Thyroid gland (tissue), 4 donors: Measurements from ENCODE around the gene ACTR8. TPM values are rescaled to one million over a fixed set of nuclear protein-coding genes. Genes with fewer than 3 reads are reported as not detected.

Experiments
- DNase-seq, 2 donors: peaks; one replicate each; pipeline ENCODE4 v3.0.0-alpha.2; 2019
- H3K27ac ChIP-seq, 3 donors: fragments of 200-600 bp; sonication (generic); 1 replicate in 2 of 3; 2 replicates in 1 of 3; pipeline ENCODE4 v1.5.1; 2016 to 2019; ENCODE audit warnings: mild to moderate bottlenecking in 1 of 3, moderate library complexity in 1 of 3
- H3K27me3 ChIP-seq: fragments of 200-600 bp; sonication (generic); one replicate; pipeline ENCODE4 v1.5.1; 2019
- H3K36me3 ChIP-seq, 2 donors: fragments of 200-600 bp; sonication (generic); one replicate each; pipeline ENCODE4 v1.5.1; 2016 to 2019
- H3K4me1 ChIP-seq, 2 donors: fragments of 200-600 bp; sonication (generic); one replicate each; pipeline ENCODE4 v1.5.1; 2017 to 2019
- H3K4me3 ChIP-seq, 3 donors: fragments of 200-600 bp; sonication (generic); replicated peaks in 1 of 3; 1 replicate in 2 of 3; 2 replicates in 1 of 3; pipeline ENCODE4 v1.5.1; 2016; ENCODE audit warnings: mild to moderate bottlenecking in 1 of 3
- H3K9me3 ChIP-seq: fragments of 200-600 bp; sonication (generic); one replicate; pipeline ENCODE4 v1.5.1; 2017
- CTCF ChIP-seq, 6 experiments: fragments of 200-600 bp in 3 of 6; fragments of 450-650 bp in 3 of 6; sonication (generic) in 3 of 6; IDR thresholded peaks; one replicate each; pipeline ENCODE4 v1.5.1; 2016 to 2019; ENCODE audit warnings: antibody characterized with exemption in 6 of 6, mild to moderate bottlenecking in 2 of 6, inconsistent platforms in 1 of 6, moderate library complexity in 1 of 6
- POLR2A ChIP-seq, 2 donors: fragments of 450-650 bp; IDR thresholded peaks; one replicate each; pipeline ENCODE4 v1.6.1; 2017; ENCODE audit warnings: antibody characterized with exemption in 2 of 2, mild to moderate bottlenecking in 2 of 2, moderate library complexity in 1 of 2
- WGBS, 2 donors: methylation state at CpG; one replicate each; pipeline ENCODE4 v1.1.5; 2017; 5-methylcytosine and 5-hydroxymethylcytosine counted together
- intact Hi-C: fragments of 100-400 bp; cut with DNase I; formaldehyde crosslinking; loops from one replicate; pipeline ENCODE4 v1.15.1; 2023
- total RNA-seq, 4 donors: library from RNA; depleted of rRNA; stranded (reverse); fragments of >200 nt; gene quantifications; one replicate each; pipeline ENCODE4 v1.2.3, GENCODE V29; 2016

Gene ACTR8
- total RNA-seq, 4 donors from 2014 or later: 29.0 to 31.7 (median 29.4) TPM

DNA sequence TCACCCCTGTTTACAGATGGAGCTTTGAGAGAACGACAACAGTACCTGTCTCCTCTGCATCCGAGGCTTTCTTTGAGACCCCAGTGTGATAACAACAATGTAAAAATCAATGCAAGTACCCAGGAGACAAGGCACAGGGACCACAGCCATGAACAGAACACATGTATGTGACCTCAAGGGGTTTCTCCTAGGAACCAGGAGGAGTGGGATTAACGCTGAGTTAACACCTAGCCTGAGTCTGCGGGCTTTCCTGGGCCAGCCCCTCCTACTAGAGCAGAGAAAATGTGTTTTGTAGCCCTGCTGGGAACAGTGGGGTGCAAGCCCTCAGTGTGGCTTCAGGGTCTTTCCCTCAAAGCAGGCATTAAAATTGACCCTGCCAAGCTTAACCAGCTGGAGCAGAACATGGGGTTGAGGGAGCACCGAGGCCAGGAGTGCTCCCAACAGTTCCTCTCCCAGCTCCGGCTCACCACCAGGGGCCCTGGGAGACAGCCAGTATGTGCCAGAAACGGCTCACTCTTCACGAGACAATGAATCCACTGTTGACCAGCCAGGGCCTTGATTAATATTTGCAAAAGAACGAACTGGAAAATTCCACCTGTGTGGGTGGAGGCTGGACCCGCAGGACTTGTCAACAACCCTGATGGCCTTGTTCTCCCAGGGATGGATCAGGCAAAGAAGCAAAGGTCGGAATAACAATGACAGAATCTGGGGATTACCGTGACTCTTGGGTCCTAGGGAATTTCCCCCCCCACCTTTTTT is 39.3 kb downstream of the ACTR8 start:
- Histone ChIP-seq H3K27ac (peak overlapping the region; percentile 55 to 89 (median 77)), H3K4me1 (peaks cover 24 to 37% of the 10 kb centered on the region in 2 donors), H3K27me3 (no peaks in the 10 kb centered on the region), H3K36me3 (no peaks in the 10 kb centered on the region), H3K4me3 (no peak overlapping the region), H3K9me3 (no peaks in the 10 kb centered on the region)
- TF ChIP-seq POLR2A (IDR thresholded peaks at IDR 0.05) (peak in 1 of 2 donors; percentile 32), CTCF (IDR thresholded peaks at IDR 0.05) (peak in 5 of 6 experiments; percentile 20 to 83 (median 56))
- 32 to 40% methylated on average over 12 of the region's 12 CpGs for WGBS, 2 donors
- DNase-seq: peak; percentile 90
- intact Hi-C loops: no loop called here

DNA sequence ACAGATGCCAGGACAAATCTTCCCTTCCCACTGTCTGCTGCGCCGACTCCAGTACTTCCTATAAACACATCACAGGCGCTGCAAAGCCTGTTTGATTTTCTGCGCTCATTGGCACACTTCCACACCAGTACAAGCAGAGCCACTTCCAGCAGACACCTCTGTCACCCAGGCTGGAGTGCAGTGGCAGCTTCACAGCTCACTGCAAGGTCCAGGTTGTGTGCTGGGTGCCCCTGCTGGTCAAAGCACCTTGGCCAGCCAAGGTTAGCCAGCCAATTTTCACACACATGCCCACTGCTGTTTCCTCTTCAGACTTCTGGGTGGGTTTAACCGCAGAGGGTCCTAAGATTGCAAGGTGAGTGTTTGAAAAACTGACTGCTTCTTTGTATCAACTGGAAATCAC is 40.7 kb downstream of the ACTR8 start:
- Histone ChIP-seq H3K4me1 (peaks cover 18 to 31% of the 10 kb centered on the region in 2 donors), H3K27me3 (no peaks in the 10 kb centered on the region), H3K36me3 (no peaks in the 10 kb centered on the region), H3K4me3 (no peak overlapping the region), H3K9me3 (no peaks in the 10 kb centered on the region), H3K27ac (no peak overlapping the region)
- 78 to 84% methylated on average over 5 of the region's 5 CpGs for WGBS, 2 donors
- DNase-seq: no peak
- intact Hi-C loops: no loop called here
- TF ChIP-seq CTCF (IDR thresholded peaks at IDR 0.05) (peak in 1 of 6 experiments; percentile 6), POLR2A (IDR thresholded peaks at IDR 0.05) (no peak)

DNA sequence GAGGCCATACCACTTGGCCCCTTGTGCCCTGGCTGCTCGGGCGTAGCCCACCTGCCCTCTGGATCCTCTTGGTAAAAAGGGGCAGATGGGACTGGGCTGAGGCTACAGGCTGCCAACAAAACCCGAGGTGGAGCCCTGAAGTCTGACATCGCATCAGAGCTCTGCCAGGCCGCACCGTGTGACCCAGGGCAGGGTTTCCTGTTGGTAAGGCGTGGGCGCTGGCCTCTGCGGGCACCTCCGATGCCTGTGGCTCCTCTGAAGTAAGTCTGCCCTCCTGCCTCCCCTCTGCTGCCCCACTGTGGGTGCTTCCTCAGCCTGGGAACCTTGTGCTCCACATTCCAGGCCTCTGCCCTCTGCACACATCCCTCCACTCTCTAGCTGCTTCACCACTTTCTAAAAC is 44.6 kb downstream of the ACTR8 start:
- WGBS, 2 donors: 85 to 86% methylated on average over 6 of the region's 10 CpGs
- Histone ChIP-seq H3K36me3 (no peaks in the 10 kb centered on the region), H3K4me1 (peaks cover 1 to 3% of the 10 kb centered on the region in 2 donors), H3K27ac (no peak overlapping the region), H3K9me3 (no peaks in the 10 kb centered on the region), H3K4me3 (no peak overlapping the region), H3K27me3 (no peaks in the 10 kb centered on the region)
- intact Hi-C loops: no loop called here
- no peak for DNase-seq
- no peak for TF ChIP-seq CTCF (IDR thresholded peaks at IDR 0.05)

GRCh38 chr3:53836084-53836872 is 45.7 kb downstream of the ACTR8 start:
- intact Hi-C loops: no loop called here
- Histone ChIP-seq H3K4me3 (no peak overlapping the region), H3K4me1 (no peaks in the 10 kb centered on the region), H3K36me3 (no peaks in the 10 kb centered on the region), H3K27ac (no peak overlapping the region), H3K27me3 (no peaks in the 10 kb centered on the region), H3K9me3 (no peaks in the 10 kb centered on the region)
- 93 to 98% methylated on average over 8 of the region's 9 CpGs for WGBS, 2 donors
- TF ChIP-seq POLR2A (IDR thresholded peaks at IDR 0.05) (no peak), CTCF (IDR thresholded peaks at IDR 0.05) (no peak)
- DNase-seq: no peak

- no peaks in the 10 kb centered on the region for H3K27me3 ChIP-seq
- intact Hi-C loops: no loop called here
These were observed 46.7 kb downstream of the ACTR8 start for GRCh38 chr3:53835257-53835656.

More at GRCh38 chr3:53835257-53835656, 46.7 kb downstream of the ACTR8 start:
- Histone ChIP-seq H3K4me1 (no peaks in the 10 kb centered on the region), H3K36me3 (no peaks in the 10 kb centered on the region), H3K27ac (no peak overlapping the region), H3K4me3 (no peak overlapping the region), H3K9me3 (no peaks in the 10 kb centered on the region)
- TF ChIP-seq CTCF (IDR thresholded peaks at IDR 0.05): no peak
- no peak for TF ChIP-seq POLR2A (IDR thresholded peaks at IDR 0.05)
- 83 to 90% methylated on average over 1 of the region's 1 CpG for WGBS, 2 donors
- DNase-seq: no peak
